H1 (cell line): ENCODE results near the gene ARRDC2. TPM values are rescaled to one million over a fixed set of nuclear protein-coding genes. Genes with fewer than 3 reads are reported as not detected.

Experiments
- CTCF ChIA-PET: fragments of 300-600 bp; sonication (Branson Sonifier 250); formaldehyde crosslinking; loops from one replicate; lab custom pipeline; 2021; ENCODE audit not compliant: partially characterized antibody; lab: Charles Lee
- POLR2A ChIA-PET: fragments of 300-600 bp; sonication (Branson Sonifier 250); formaldehyde crosslinking; loops from one replicate; lab custom pipeline; 2021; ENCODE audit warnings: inconsistent platforms; ENCODE audit not compliant: partially characterized antibody; lab: Charles Lee
- DNase-seq, 2 experiments: peaks; one replicate each; pipeline versions ENCODE4 v3.0.0 to v3.0.0-alpha.2; 2010 to 2022; ENCODE audit warnings: low spot score in 2 of 2, low read depth in 1 of 2, mixed read lengths in 1 of 2
- FAIRE-seq: peaks from 2 replicates; lab custom pipeline; 2011; peaks lifted over from hg19 to GRCh38; lab: Jason Lieb, UNC
- H2AFZ ChIP-seq: 2 replicates; pipeline ENCODE4 v1.8.1; 2012; ENCODE audit warnings: low read length, inconsistent platforms
- H2AK5ac ChIP-seq: 2 replicates; pipeline ENCODE4 v1.6.1; 2013; ENCODE audit warnings: low read depth, low read length
- H2BK120ac ChIP-seq: replicated peaks from 2 replicates; pipeline ENCODE3; 2013; ENCODE audit warnings: low read depth, low read length, inconsistent platforms
- H2BK12ac ChIP-seq: 2 replicates; pipeline ENCODE4 v1.6.1; 2013; ENCODE audit warnings: low read depth, low read length
- H2BK15ac ChIP-seq: 2 replicates; pipeline ENCODE4 v1.6.1; 2013; ENCODE audit warnings: low read length
- H2BK20ac ChIP-seq: 2 replicates; pipeline ENCODE4 v1.6.1; 2013; ENCODE audit warnings: low read length
- H2BK5ac ChIP-seq: 2 replicates; pipeline ENCODE4 v1.6.1; 2013; ENCODE audit warnings: low read depth, low read length
- H3K14ac ChIP-seq: 2 replicates; pipeline ENCODE4 v1.6.1; 2013; ENCODE audit warnings: inconsistent platforms; ENCODE audit not compliant: insufficient read length
- H3K18ac ChIP-seq: 2 replicates; pipeline ENCODE4 v1.6.1; 2013; ENCODE audit warnings: low read length; ENCODE audit errors: extremely low read depth
- H3K23ac ChIP-seq: 2 replicates; pipeline ENCODE4 v1.6.1; 2013; ENCODE audit warnings: inconsistent platforms; ENCODE audit not compliant: insufficient read length
- H3K23me2 ChIP-seq: 2 replicates; pipeline ENCODE4 v1.6.1; 2013; ENCODE audit warnings: low read depth, low read length
- H3K27ac ChIP-seq: 2 replicates; pipeline ENCODE4 v1.6.1; 2011; ENCODE audit warnings: low read depth, low read length, inconsistent platforms
- H3K27me3 ChIP-seq, 4 experiments: replicated peaks in 1 of 4; 1 replicate in 1 of 4; 2 replicates in 3 of 4; pipeline versions ENCODE4 v1.6.1 to v1.8.1; 2011 to 2013; ENCODE audit warnings: low read length in 3 of 4, mild to moderate bottlenecking in 3 of 4, inconsistent platforms in 2 of 4, mixed read lengths in 2 of 4, moderate library complexity in 1 of 4; ENCODE audit not compliant: control insufficient read depth in 3 of 4, insufficient read depth in 3 of 4; ENCODE audit errors: extremely low read depth in 1 of 4
- H3K36me3 ChIP-seq, 4 experiments: 2 replicates each; pipeline versions ENCODE4 v1.6.1 to v1.8.1; 2011 to 2013; ENCODE audit warnings: mild to moderate bottlenecking in 4 of 4, low read length in 3 of 4, moderate library complexity in 2 of 4, control low read depth in 1 of 4, inconsistent platforms in 1 of 4; ENCODE audit not compliant: insufficient read depth in 4 of 4, control insufficient read depth in 2 of 4
- H3K4ac ChIP-seq: replicated peaks from 2 replicates; pipeline ENCODE3; 2013; ENCODE audit warnings: low read length, low read depth, mixed read lengths, inconsistent platforms; ENCODE audit not compliant: insufficient read length
- H3K4me1 ChIP-seq, 4 experiments: replicated peaks in 1 of 4; 1 replicate in 1 of 4; 2 replicates in 3 of 4; pipeline versions ENCODE4 v1.6.1 to v1.8.1; 2011 to 2013; ENCODE audit warnings: low read length in 3 of 4, inconsistent platforms in 2 of 4, mixed read lengths in 1 of 4; ENCODE audit not compliant: insufficient read depth in 4 of 4, control insufficient read depth in 3 of 4
- H3K4me2 ChIP-seq, 2 experiments: 2 replicates each; pipeline versions ENCODE4 v1.6.1 to v1.8.1; 2011 to 2013; ENCODE audit warnings: low read depth in 2 of 2, low read length in 2 of 2, control low read depth in 1 of 2, inconsistent platforms in 1 of 2, mild to moderate bottlenecking in 1 of 2; ENCODE audit not compliant: insufficient read depth in 1 of 2
- H3K4me3 ChIP-seq, 4 experiments: fragments of 200-600, 300-600 bp in 1 of 4; sonication (generic), shearing (Covaris generic), sonication (Bioruptor Twin) in 1 of 4; 2 replicates each; pipeline versions ENCODE4 v1.5.1 to v1.8.1; 2011 to 2016; ENCODE audit warnings: low read length in 4 of 4, low read depth in 3 of 4, control low read depth in 2 of 4, inconsistent platforms in 2 of 4, mild to moderate bottlenecking in 2 of 4, mixed read lengths in 1 of 4, moderate library complexity in 1 of 4; ENCODE audit not compliant: insufficient read depth in 2 of 4; ENCODE audit errors: extremely low read depth in 1 of 4
- H3K56ac ChIP-seq: replicated peaks from 2 replicates; pipeline ENCODE3; 2013; ENCODE audit warnings: low read depth, mild to moderate bottlenecking, mixed read lengths, low read length, inconsistent platforms; ENCODE audit not compliant: insufficient read length
- H3K79me1 ChIP-seq: 2 replicates; pipeline ENCODE4 v1.6.1; 2013; ENCODE audit warnings: low read depth, low read length, control low read depth
- H3K79me2 ChIP-seq, 2 experiments: 2 replicates each; pipeline versions ENCODE4 v1.6.1 to v1.8.1; 2012 to 2013; ENCODE audit warnings: low read length in 2 of 2, mild to moderate bottlenecking in 2 of 2, inconsistent platforms in 1 of 2; ENCODE audit not compliant: insufficient read depth in 2 of 2, control insufficient read depth in 1 of 2
- H3K9ac ChIP-seq, 4 experiments: replicated peaks in 1 of 4; 1 replicate in 1 of 4; 2 replicates in 3 of 4; pipeline versions ENCODE4 v1.6.1 to v1.8.1; 2011 to 2013; ENCODE audit warnings: low read depth in 3 of 4, low read length in 3 of 4, control low read depth in 2 of 4, mild to moderate bottlenecking in 2 of 4, moderate library complexity in 2 of 4, inconsistent platforms in 1 of 4; ENCODE audit errors: extremely low read depth in 1 of 4
- H3K9me3 ChIP-seq, 2 experiments: 2 replicates each; pipeline versions ENCODE4 v1.6.1 to v1.8.1; 2012 to 2013; ENCODE audit warnings: mild to moderate bottlenecking in 2 of 2, moderate library complexity in 2 of 2, control low read depth in 1 of 2, inconsistent platforms in 1 of 2, low read depth in 1 of 2, low read length in 1 of 2, mixed read lengths in 1 of 2; ENCODE audit not compliant: insufficient read depth in 2 of 2
- H4K20me1 ChIP-seq, 2 experiments: replicated peaks in 1 of 2; 2 replicates each; pipeline versions ENCODE3 to v1.8.1; 2011 to 2013; ENCODE audit warnings: inconsistent platforms in 2 of 2, low read length in 2 of 2, mild to moderate bottlenecking in 1 of 2; ENCODE audit not compliant: insufficient read depth in 2 of 2, control insufficient read depth in 1 of 2
- H4K5ac ChIP-seq: 2 replicates; pipeline ENCODE4 v1.6.1; 2013; ENCODE audit warnings: low read length, low read depth, mixed read lengths, inconsistent platforms; ENCODE audit not compliant: insufficient read length
- H4K8ac ChIP-seq: 2 replicates; pipeline ENCODE4 v1.8.0; 2013; ENCODE audit warnings: mild to moderate bottlenecking, moderate library complexity, low read length, inconsistent platforms; ENCODE audit not compliant: insufficient read depth; ENCODE audit errors: extremely low read depth
- H4K91ac ChIP-seq: replicated peaks from 2 replicates; pipeline ENCODE3; 2013; ENCODE audit warnings: low read length, mixed read lengths, inconsistent platforms; ENCODE audit not compliant: insufficient read length
- POU5F1 ChIP-seq: IDR thresholded peaks from 2 replicates; pipeline ENCODE4 v1.6.1; 2011; ENCODE audit warnings: low read depth, mild to moderate bottlenecking, low read length, moderate library complexity
- WGBS, 2 experiments: shearing (Covaris generic) in 1 of 2; methylation state at CpG; one replicate each; pipeline versions ENCODE4 v1.1.6 to v1.1.7; 2013 to 2015; ENCODE audit warnings: low lambda C conversion rate in 2 of 2, mixed read lengths in 2 of 2, inconsistent platforms in 1 of 2, low coverage in 1 of 2, missing lambda C conversion rate in 1 of 2; ENCODE audit not compliant: insufficient replicate concordance in 2 of 2, insufficient coverage in 1 of 2, insufficient read length in 1 of 2; ENCODE audit errors: extremely low coverage in 1 of 2, missing lambda C conversion rate in 1 of 2; 5-methylcytosine and 5-hydroxymethylcytosine counted together
- polyA plus RNA-seq, 7 experiments: library from polyadenylated mRNA; depleted of rRNA in 3 of 7; stranded (reverse) in 5 of 7; unstranded in 2 of 7; fragments of >200 nt in 5 of 7; fragments of 200-250 nt in 2 of 7; gene quantifications; 1 replicate in 5 of 7; 2 replicates in 1 of 7; 4 replicates in 1 of 7; pipeline versions ENCODE4 v1.2.1 to v1.2.3, GENCODE V29; 2011 to 2013; ENCODE audit warnings: missing spikeins in 2 of 7, mixed read lengths in 2 of 7
- total RNA-seq: library from RNA; stranded (reverse); fragmentation: NEBNext Ultra II Directional; extraction: Animal tissue kit (Norgen Biotek cat#: 25700); gene quantifications from 2 replicates; pipeline ENCODE4 v1.2.1, GENCODE V29; 2021
- TF ChIP-seq, protein P1 (sequence below): IDR thresholded peaks from 2 replicates; pipeline ENCODE4 v1.6.1; 2012; ENCODE audit warnings: inconsistent platforms
- TF ChIP-seq, protein P2 (sequence below): IDR thresholded peaks from 2 replicates; pipeline ENCODE4 v1.6.1; 2012; ENCODE audit warnings: inconsistent platforms

ARRDC2 gene
- total and polyA plus RNA-seq, 2 of the 8 experiments (the other 6 are each of a cell fraction or from before 2014, with no cell fraction given), result 5.4 to 6.9 TPM

DNA sequence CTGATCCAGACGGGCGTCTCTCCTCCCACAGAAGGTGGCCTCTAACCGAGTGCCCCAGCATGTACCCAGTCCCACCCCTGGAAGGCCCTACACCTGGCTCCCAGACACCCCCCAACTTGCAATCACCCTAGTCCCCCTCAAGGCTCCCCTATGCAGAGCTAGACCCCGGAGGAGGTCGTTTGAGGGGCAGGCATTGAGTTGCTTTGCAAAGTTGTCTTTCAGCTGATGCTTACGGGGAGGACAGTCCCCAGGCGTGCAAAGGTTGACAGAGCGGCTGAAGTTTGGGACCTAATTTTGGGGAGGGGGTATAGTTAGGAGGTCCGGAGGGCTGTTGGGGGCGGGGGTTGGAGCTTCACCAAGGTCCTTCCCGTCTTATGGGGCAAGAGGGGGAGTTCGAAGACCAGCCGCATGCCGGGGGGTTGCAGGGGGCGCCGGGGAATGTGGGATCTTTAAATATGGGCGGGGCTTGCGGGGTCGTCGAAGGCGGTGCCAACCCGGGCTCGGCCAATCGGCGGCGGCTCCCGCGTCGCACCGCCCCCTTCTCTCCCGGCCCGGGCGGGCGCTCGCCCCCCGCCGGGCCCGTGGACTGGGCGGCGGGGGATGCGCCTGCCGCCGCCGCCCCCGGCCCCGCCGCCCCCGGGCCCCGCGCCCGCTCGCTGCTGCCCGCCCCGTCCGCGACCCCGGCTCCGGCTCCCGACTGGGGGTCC, 41.3 kb upstream of the ARRDC2 start, which contains the start of gene KCNN1:
Gene KCNN1 (plus strand): TSS at position 558 of the 707 bp plus-strand sequence. CDS start 6,782 bp downstream, outside the sequence.
- 47% methylated on average over 9 of the region's 59 CpGs; no CpG with 5 or more reads in 1 of the 2 experiments for WGBS, 2 experiments
- no peaks in the 10 kb centered on the region for H3K9me3 ChIP-seq
- H3K36me3 ChIP-seq, result no peaks in the 10 kb centered on the region
- TF ChIP-seq, protein P1, sequence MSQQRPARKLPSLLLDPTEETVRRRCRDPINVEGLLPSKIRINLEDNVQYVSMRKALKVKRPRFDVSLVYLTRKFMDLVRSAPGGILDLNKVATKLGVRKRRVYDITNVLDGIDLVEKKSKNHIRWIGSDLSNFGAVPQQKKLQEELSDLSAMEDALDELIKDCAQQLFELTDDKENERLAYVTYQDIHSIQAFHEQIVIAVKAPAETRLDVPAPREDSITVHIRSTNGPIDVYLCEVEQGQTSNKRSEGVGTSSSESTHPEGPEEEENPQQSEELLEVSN, result peak; percentile 45; the same call in 1 of the 2 replicates
- TF ChIP-seq POU5F1, result no peak
- TF ChIP-seq, protein P2, sequence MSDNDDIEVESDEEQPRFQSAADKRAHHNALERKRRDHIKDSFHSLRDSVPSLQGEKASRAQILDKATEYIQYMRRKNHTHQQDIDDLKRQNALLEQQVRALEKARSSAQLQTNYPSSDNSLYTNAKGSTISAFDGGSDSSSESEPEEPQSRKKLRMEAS, result peak; percentile 55; the same call in 1 of the 2 replicates
- H2BK15ac ChIP-seq, result 0 out of 2 replicates have a peak within 1 kb of the TSS, but pooled peaks have one; percentile 29
- peaks cover 4 to 18% (median 11%) of the 10 kb centered on the region in 4 experiments for H3K4me1 ChIP-seq
- peak within 1 kb of the TSS; percentile 33; the same call in 1 of the 2 replicates for H2AFZ ChIP-seq
- H3K79me1 ChIP-seq, result no peaks in the 10 kb centered on the region
- peak within 1 kb of the TSS in 2 of 4 experiments; percentile 13 to 36; a peak in 2 of 7 replicates for H3K9ac ChIP-seq
- no peak within 1 kb of the TSS for H3K14ac ChIP-seq
- DNase-seq (peak in 1 of 2 experiments; percentile 83), FAIRE-seq (no peak)
- H3K4ac ChIP-seq, result no peak within 1 kb of the TSS
- peaks cover 0 to 9% (median 3%) of the 10 kb centered on the region in 4 experiments; a peak in 3 of 7 replicates for H3K27me3 ChIP-seq
- POLR2A ChIA-PET, result interaction anchor here (0.5 to 6.8 kb wide), 13 partner anchors 9 to 1417 kb away, joined by 3 to 23 read pairs (median 4); partner anchors contain the start of genes CCDC124, FCHO1 and RPL18A
- peak within 1 kb of the TSS; percentile 75 for H4K8ac ChIP-seq
- H4K91ac ChIP-seq, result no peak within 1 kb of the TSS
- H3K18ac ChIP-seq, result peak within 1 kb of the TSS; percentile 38
- no peaks in the 10 kb centered on the region for H3K79me2 ChIP-seq
- H3K23ac ChIP-seq, result no peak within 1 kb of the TSS
- H3K56ac ChIP-seq, result no peak within 1 kb of the TSS
- peak within 1 kb of the TSS; percentile 60; the same call in 1 of the 2 replicates for H2BK12ac ChIP-seq
- peak within 1 kb of the TSS; percentile 89 to 100 for H3K4me2 ChIP-seq
- no peak within 1 kb of the TSS for H2BK120ac ChIP-seq
- peaks cover 0 to 2% of the 10 kb centered on the region in 2 experiments for H4K20me1 ChIP-seq
- H2AK5ac ChIP-seq, result no peak within 1 kb of the TSS
- H3K27ac ChIP-seq, result no peak within 1 kb of the TSS
- H3K23me2 ChIP-seq, result peaks cover 3% of the 10 kb centered on the region
- H2BK20ac ChIP-seq, result 0 out of 2 replicates have a peak within 1 kb of the TSS, but pooled peaks have one; percentile 32
- H2BK5ac ChIP-seq, result no peak within 1 kb of the TSS
- CTCF ChIA-PET, result interaction anchor here (0.7 to 4.0 kb wide), 8 partner anchors 8 to 860 kb away, joined by 3 to 19 read pairs (median 8); partner anchors contain the start of gene CCDC124
- H3K4me3 ChIP-seq, result peak within 1 kb of the TSS; percentile 55 to 87 (median 72)
- H4K5ac ChIP-seq, result peak within 1 kb of the TSS; percentile 60
